Astrocyte (in vitro differentiated cells and primary cell): ENCODE measurements around the gene CARS2. TPM values are rescaled to one million over a fixed set of nuclear protein-coding genes. Genes with fewer than 3 reads are reported as not detected.

Experiments used
- DNase-seq: peaks from one replicate; pipeline ENCODE4 v3.0.0-alpha.2; 2010; ENCODE audit warnings: low read depth
- FAIRE-seq: peaks from 2 replicates; lab custom pipeline; 2011; peaks lifted over from hg19 to GRCh38; lab: Jason Lieb, UNC
- H2AFZ ChIP-seq: 2 replicates; pipeline ENCODE4 v1.6.0; 2012; ENCODE audit warnings: low read depth, low read length, inconsistent platforms
- H3K27ac ChIP-seq: 2 replicates; pipeline ENCODE4 v1.5.1; 2011; ENCODE audit warnings: low read depth, low read length, inconsistent platforms
- H3K27me3 ChIP-seq: 2 replicates; pipeline ENCODE4 v1.6.0; 2011; ENCODE audit warnings: low read length, inconsistent platforms; ENCODE audit not compliant: insufficient read depth
- H3K36me3 ChIP-seq: 2 replicates; pipeline ENCODE4 v1.5.1; 2011; ENCODE audit warnings: low read length, inconsistent platforms; ENCODE audit not compliant: insufficient read depth
- H3K4me1 ChIP-seq: 2 replicates; pipeline ENCODE4 v1.5.1; 2011; ENCODE audit warnings: low read length, inconsistent platforms; ENCODE audit not compliant: insufficient read depth
- H3K4me2 ChIP-seq: 2 replicates; pipeline ENCODE4 v1.6.0; 2012; ENCODE audit warnings: low read length, inconsistent platforms
- H3K4me3 ChIP-seq: 2 replicates; pipeline ENCODE4 v1.5.1; 2011; ENCODE audit warnings: low read depth, mild to moderate bottlenecking, low read length, inconsistent platforms; ENCODE audit not compliant: insufficient read depth
- H3K79me2 ChIP-seq: 2 replicates; pipeline ENCODE4 v1.6.0; 2012; ENCODE audit warnings: mild to moderate bottlenecking, low read length, inconsistent platforms; ENCODE audit not compliant: insufficient read depth
- H3K9ac ChIP-seq: 2 replicates; pipeline ENCODE4 v1.6.0; 2012; ENCODE audit warnings: mild to moderate bottlenecking, low read length, inconsistent platforms
- H3K9me3 ChIP-seq: 2 replicates; pipeline ENCODE4 v1.5.1; 2012; ENCODE audit warnings: low read depth, mild to moderate bottlenecking, low read length, inconsistent platforms; ENCODE audit not compliant: insufficient read depth
- H4K20me1 ChIP-seq: 2 replicates; pipeline ENCODE4 v1.6.0; 2012; ENCODE audit warnings: low read length, inconsistent platforms; ENCODE audit not compliant: insufficient read depth
- H3K27ac Mint-ChIP-seq: one replicate; pipeline ENCODE4 v1.8.0; 2021; ENCODE audit warnings: mild to moderate bottlenecking, mixed read lengths; ENCODE audit not compliant: unreplicated experiment
- H3K27me3 Mint-ChIP-seq: one replicate; pipeline ENCODE4 v1.8.0; 2021; ENCODE audit warnings: low read depth, mixed read lengths; ENCODE audit not compliant: unreplicated experiment
- H3K36me3 Mint-ChIP-seq: one replicate; pipeline ENCODE4 v1.8.0; 2021; ENCODE audit warnings: low read depth, mixed read lengths; ENCODE audit not compliant: unreplicated experiment
- H3K4me1 Mint-ChIP-seq: one replicate; pipeline ENCODE4 v1.8.0; 2021; ENCODE audit warnings: low read depth, mixed read lengths; ENCODE audit not compliant: unreplicated experiment
- H3K4me3 Mint-ChIP-seq: one replicate; pipeline ENCODE4 v1.8.0; 2021; ENCODE audit warnings: mild to moderate bottlenecking, moderate library complexity, mixed read lengths; ENCODE audit not compliant: unreplicated experiment
- H3K9me3 Mint-ChIP-seq: one replicate; pipeline ENCODE4 v1.8.0; 2021; ENCODE audit warnings: mild to moderate bottlenecking, mixed read lengths; ENCODE audit not compliant: unreplicated experiment
- CTCF ChIP-seq: IDR thresholded peaks from 2 replicates; pipeline ENCODE4 v1.5.1; 2011; ENCODE audit warnings: low read depth, mild to moderate bottlenecking, inconsistent platforms, low read length, moderate library complexity; ENCODE audit not compliant: insufficient read depth
- EZH2 ChIP-seq: IDR thresholded peaks from 2 replicates; pipeline ENCODE4 v1.6.1; 2012; ENCODE audit warnings: mild to moderate bottlenecking, low read length, inconsistent platforms; ENCODE audit not compliant: insufficient read depth
- total RNA-seq: library from RNA; stranded (reverse); gene quantifications from 2 replicates; pipeline ENCODE4 v1.2.1, GENCODE V29; 2021

CARS2 gene
- total RNA-seq, 1 donor from 2014 or later, result 51.4 TPM

GRCh38 chr13:110657196-110657595, 48.7 kb downstream of the CARS2 start:
- DNase-seq (no peak), FAIRE-seq (no peak)
- Histone ChIP-seq H3K27ac (no peak overlapping the region), H3K36me3 (peaks cover 21% of the 10 kb centered on the region), H3K4me2 (no peak overlapping the region), H3K4me3 (no peak overlapping the region), H3K9me3 (no peaks in the 10 kb centered on the region), H3K9ac (no peak overlapping the region), H2AFZ (no peak overlapping the region), H4K20me1 (peaks cover 12% of the 10 kb centered on the region), H3K27me3 (no peaks in the 10 kb centered on the region), H3K4me1 (no peaks in the 10 kb centered on the region), H3K79me2 (no peaks in the 10 kb centered on the region)
- no peaks in the 10 kb centered on the region for H3K4me1 Mint-ChIP-seq
- no peak overlapping the region for H3K4me3 Mint-ChIP-seq
- TF ChIP-seq EZH2 (no peak), CTCF (no peak)
- no peak overlapping the region for H3K27ac Mint-ChIP-seq
- H3K9me3 Mint-ChIP-seq, result peaks cover 27% of the 10 kb centered on the region
- peaks cover 46% of the 10 kb centered on the region for H3K36me3 Mint-ChIP-seq
- no peaks in the 10 kb centered on the region for H3K27me3 Mint-ChIP-seq

GRCh38 chr13:110653851-110654250, 52.1 kb downstream of the CARS2 start:
- Histone ChIP-seq H4K20me1 (peaks cover 15% of the 10 kb centered on the region), H3K4me3 (no peak overlapping the region), H3K4me1 (no peaks in the 10 kb centered on the region), H3K9me3 (no peaks in the 10 kb centered on the region), H2AFZ (no peak overlapping the region), H3K36me3 (peaks cover 13% of the 10 kb centered on the region), H3K79me2 (no peaks in the 10 kb centered on the region), H3K4me2 (no peak overlapping the region), H3K9ac (no peak overlapping the region), H3K27ac (no peak overlapping the region), H3K27me3 (no peaks in the 10 kb centered on the region)
- Mint-ChIP-seq H3K9me3 (peaks cover 6% of the 10 kb centered on the region), H3K27me3 (no peaks in the 10 kb centered on the region), H3K27ac (no peak overlapping the region), H3K4me1 (no peaks in the 10 kb centered on the region), H3K4me3 (no peak overlapping the region), H3K36me3 (peaks cover 24% of the 10 kb centered on the region)
- no peak for DNase-seq
- FAIRE-seq, result no peak
- TF ChIP-seq EZH2 (no peak), CTCF (no peak)

- no peaks in the 10 kb centered on the region for H3K4me1 Mint-ChIP-seq
- H3K27me3 Mint-ChIP-seq, result no peaks in the 10 kb centered on the region
- TF ChIP-seq CTCF (no peak), EZH2 (no peak)
- DNase-seq (no peak), FAIRE-seq (no peak)
- H3K36me3 Mint-ChIP-seq, result peaks cover 18% of the 10 kb centered on the region
- Histone ChIP-seq H3K9ac (no peak overlapping the region), H3K79me2 (no peaks in the 10 kb centered on the region), H3K9me3 (no peaks in the 10 kb centered on the region), H3K27me3 (no peaks in the 10 kb centered on the region), H4K20me1 (peaks cover 15% of the 10 kb centered on the region), H3K4me2 (no peak overlapping the region), H3K4me1 (no peaks in the 10 kb centered on the region), H3K4me3 (no peak overlapping the region), H3K36me3 (peaks cover 13% of the 10 kb centered on the region), H2AFZ (no peak overlapping the region), H3K27ac (no peak overlapping the region)
- no peak overlapping the region for H3K27ac Mint-ChIP-seq
- peaks cover 4% of the 10 kb centered on the region for H3K9me3 Mint-ChIP-seq
- no peak overlapping the region for H3K4me3 Mint-ChIP-seq
Observed at GRCh38 chr13:110653271-110653670, 52.6 kb downstream of the CARS2 start.
